ENCODE measurements around the gene PTK7. TPM values are rescaled to one million over a fixed set of nuclear protein-coding genes. Genes with fewer than 3 reads are reported as not detected.
A peak's percentile ranks its signal among the peaks of the same experiment; 100 is the strongest.

PTK7 gene
- total RNA-seq, 6 donors from 2014 or later: 68.6 to 180 (median 89.4) TPM

DNA sequence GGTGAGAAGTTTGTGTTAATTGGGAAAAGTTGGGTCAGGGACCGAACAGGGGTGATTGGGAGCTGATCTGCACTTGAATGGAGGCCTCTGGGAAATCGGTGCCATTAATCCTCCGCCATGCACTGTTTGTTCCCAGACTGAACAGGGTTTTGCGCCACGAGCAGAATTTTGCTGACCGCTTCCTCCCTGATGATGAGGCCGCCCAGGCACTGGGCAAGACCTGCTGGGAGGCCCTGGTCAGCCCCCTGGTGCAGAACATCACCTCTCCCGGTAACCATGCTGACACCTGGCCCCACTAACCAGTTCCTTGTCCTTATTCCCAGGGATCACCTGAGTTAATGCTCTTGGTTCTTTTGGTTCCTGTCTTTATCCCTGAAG is 127.6 kb downstream of the PTK7 start:
- no peak for TF ChIP-seq POLR2A (IDR thresholded peaks at IDR 0.05)
- TF ChIP-seq CTCF (IDR thresholded peaks at IDR 0.05): no peak
- TF ChIP-seq EP300 (IDR thresholded peaks at IDR 0.05): no peak
- no peak for TF ChIP-seq POLR2AphosphoS5 (IDR thresholded peaks at IDR 0.05)
- Histone ChIP-seq H3K4me3 (no peak overlapping the region), H3K4me1 (no peaks in the 10 kb centered on the region), H3K27me3 (no peaks in the 10 kb centered on the region), H3K27ac (no peak overlapping the region), H3K36me3 (peaks cover 0 to 49% (median 25%) of the 10 kb centered on the region in 4 donors), H3K9me3 (no peaks in the 10 kb centered on the region)
- DNase-seq (no peak), ATAC-seq (ENCODE audit: low FRiP score in 2 of 2) (no peak)
- 95% methylated on average over 6 to 8 of the region's 8 CpGs for WGBS, 2 donors

- Histone ChIP-seq H3K36me3 (peaks cover 0 to 43% (median 19%) of the 10 kb centered on the region in 4 donors), H3K4me1 (no peaks in the 10 kb centered on the region)
- TF ChIP-seq POLR2AphosphoS5 (IDR thresholded peaks at IDR 0.05): no peak
- TF ChIP-seq POLR2A (IDR thresholded peaks at IDR 0.05): no peak
- no peak for TF ChIP-seq CTCF (IDR thresholded peaks at IDR 0.05)
- no peak for TF ChIP-seq EP300 (IDR thresholded peaks at IDR 0.05)
These were observed 128.4 kb downstream of the PTK7 start for GRCh38 chr6:43204271-43205105.

GRCh38 chr6:43205849-43206248 is 129.7 kb downstream of the PTK7 start:
- no peak overlapping the region for H3K4me3 ChIP-seq
- no peak for TF ChIP-seq POLR2AphosphoS5 (IDR thresholded peaks at IDR 0.05)
- TF ChIP-seq EP300 (IDR thresholded peaks at IDR 0.05): no peak
- no peak for TF ChIP-seq POLR2A (IDR thresholded peaks at IDR 0.05)
- no peak for TF ChIP-seq CTCF (IDR thresholded peaks at IDR 0.05)
- peaks cover 0 to 33% (median 12%) of the 10 kb centered on the region in 4 donors for H3K36me3 ChIP-seq

More at GRCh38 chr6:43204271-43205105, 128.4 kb downstream of the PTK7 start:
- Histone ChIP-seq H3K4me3 (no peak overlapping the region), H3K27ac (no peak overlapping the region), H3K9me3 (no peaks in the 10 kb centered on the region), H3K27me3 (no peaks in the 10 kb centered on the region)
- WGBS, 2 donors: 95 to 96% methylated on average over 22 to 23 of the region's 23 CpGs
- ATAC-seq (ENCODE audit: low FRiP score in 2 of 2) (no peak), DNase-seq (peak in 1 of 2 donors; percentile 65)

DNA sequence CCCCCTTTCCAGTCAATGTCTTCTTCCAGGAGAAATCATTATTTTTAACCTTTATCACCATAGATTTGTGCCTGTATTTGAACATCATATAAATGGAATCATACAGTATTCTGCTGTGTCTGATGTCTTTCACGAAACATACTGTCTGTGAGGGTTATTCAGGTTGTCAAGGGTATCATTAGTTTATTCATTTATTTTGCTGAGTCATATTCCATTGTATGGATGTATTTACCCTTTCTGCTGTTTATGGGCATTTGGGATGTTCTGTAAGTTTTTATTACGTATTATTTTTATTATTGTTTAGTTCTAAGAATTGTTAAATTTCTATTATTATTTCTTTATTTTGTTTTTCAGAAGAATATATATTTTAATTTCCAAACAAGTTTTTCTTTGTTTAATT is 131.2 kb downstream of the PTK7 start:
- Histone ChIP-seq H3K4me3 (no peak overlapping the region), H3K27me3 (no peaks in the 10 kb centered on the region), H3K36me3 (peaks cover 0 to 29% (median 11%) of the 10 kb centered on the region in 4 donors), H3K27ac (no peak overlapping the region), H3K4me1 (no peaks in the 10 kb centered on the region), H3K9me3 (no peaks in the 10 kb centered on the region)
- ATAC-seq (ENCODE audit: low FRiP score in 2 of 2): no peak
- DNase-seq: no peak
- TF ChIP-seq POLR2A (IDR thresholded peaks at IDR 0.05): no peak
- no peak for TF ChIP-seq EP300 (IDR thresholded peaks at IDR 0.05)
- no peak for TF ChIP-seq POLR2AphosphoS5 (IDR thresholded peaks at IDR 0.05)
- no peak for TF ChIP-seq CTCF (IDR thresholded peaks at IDR 0.05)
- WGBS, 2 donors: 90% methylated on average over 2 of the region's 2 CpGs

More at GRCh38 chr6:43205849-43206248, 129.7 kb downstream of the PTK7 start:
- Histone ChIP-seq H3K27me3 (no peaks in the 10 kb centered on the region), H3K4me1 (no peaks in the 10 kb centered on the region), H3K27ac (no peak overlapping the region), H3K9me3 (no peaks in the 10 kb centered on the region)
- DNase-seq (no peak), ATAC-seq (ENCODE audit: low FRiP score in 2 of 2) (no peak)
- 93 to 94% methylated on average over 10 of the region's 10 CpGs for WGBS, 2 donors

Other genes with a start within 250 kb of the PTK7 start
- 10 to 100 TPM; 41.7 to 81.5 (median 58.2) TPM for gene RPL7L1, start 196.7 kb upstream of the PTK7 start, total RNA-seq
- gene PTCRA, start 160.3 kb upstream of the PTK7 start, total RNA-seq: 10 to 100 TPM in 1 of 6 donors, 1 to 10 TPM in 3, not detected in 2; 3.3 to 10.7 (median 7.1) TPM
- gene CNPY3, start 146.8 kb upstream of the PTK7 start, total RNA-seq: 10 to 100 TPM; 32.4 to 95.2 (median 50.3) TPM
- 10 to 100 TPM in 1 of 6 donors, 1 to 10 TPM in 4, not detected in 1; 1.9 to 10.5 (median 8.5) TPM for gene GNMT, start 115.6 kb upstream of the PTK7 start, total RNA-seq
- 10 to 100 TPM in 5 of 6 donors, 1 to 10 TPM in 1; 6.5 to 36.7 (median 21.0) TPM for gene PEX6, start 97.1 kb upstream of the PTK7 start, total RNA-seq
- 10 to 100 TPM; 22.8 to 45.1 (median 27.3) TPM for gene PPP2R5D, start 91.7 kb upstream of the PTK7 start, total RNA-seq
- gene MEA1, start 62.4 kb upstream of the PTK7 start, total RNA-seq: 10 to 100 TPM; 32.1 to 52.6 (median 43.0) TPM
- gene KLHDC3, start 62.1 kb upstream of the PTK7 start, total RNA-seq: 10 to 100 TPM; 36.7 to 74.0 (median 59.3) TPM
- gene RRP36, start 54.7 kb upstream of the PTK7 start, total RNA-seq: 10 to 100 TPM; 32.0 to 77.2 (median 45.9) TPM
- 10 to 100 TPM; 16.0 to 35.6 (median 20.4) TPM for gene CUL7, start 22.5 kb upstream of the PTK7 start, total RNA-seq
- gene MRPL2, start 16.9 kb upstream of the PTK7 start, total RNA-seq: 10 to 100 TPM; 17.2 to 58.2 (median 30.7) TPM
- gene KLC4, start 16.7 kb upstream of the PTK7 start, total RNA-seq: 100 to 1,000 TPM in 1 of 6 donors, 10 to 100 TPM in 5; 31.2 to 155 (median 37.7) TPM
- 10 to 100 TPM; 25.1 to 40.6 (median 30.8) TPM for gene SRF, start 95.0 kb downstream of the PTK7 start, total RNA-seq
- 100 to 1,000 TPM in 1 of 6 donors, 10 to 100 TPM in 5; 26.9 to 105 (median 47.5) TPM for gene CUL9, start 105.9 kb downstream of the PTK7 start, total RNA-seq
- gene DNPH1, start 153.2 kb downstream of the PTK7 start, total RNA-seq: 10 to 100 TPM; 15.7 to 63.4 (median 44.4) TPM
- gene TTBK1, start 167.2 kb downstream of the PTK7 start, total RNA-seq: under 1 TPM in 4 of 6 donors, not detected in 2; 0.06 to 0.20 (median 0.11) TPM
- not detected for gene SLC22A7, start 221.9 kb downstream of the PTK7 start, total RNA-seq
- gene CRIP3, start 232.5 kb downstream of the PTK7 start, total RNA-seq: 1 to 10 TPM in 1 of 6 donors, not detected in 5; 1.5 TPM